Thyroid gland (tissue), 4 donors: Measurements from ENCODE around the gene KRT40.

ENCODE experiments used
- CTCF ChIP-seq, 6 experiments: fragments of 200-600 bp in 3 of 6; fragments of 450-650 bp in 3 of 6; sonication (generic) in 3 of 6; IDR thresholded peaks; one replicate each; pipeline ENCODE4 v1.5.1; 2016 to 2019; ENCODE audit warnings: antibody characterized with exemption in 6 of 6, mild to moderate bottlenecking in 2 of 6, inconsistent platforms in 1 of 6, moderate library complexity in 1 of 6
- POLR2A ChIP-seq, 2 donors: fragments of 450-650 bp; IDR thresholded peaks; one replicate each; pipeline ENCODE4 v1.6.1; 2017; ENCODE audit warnings: antibody characterized with exemption in 2 of 2, mild to moderate bottlenecking in 2 of 2, moderate library complexity in 1 of 2

- TF ChIP-seq CTCF (IDR thresholded peaks at IDR 0.05): no peak
- no peak for TF ChIP-seq POLR2A (IDR thresholded peaks at IDR 0.05)
These were observed 29.1 kb upstream of the KRT40 start for GRCh38 chr17:41013181-41013580.
